Measurements from ENCODE around the gene MEF2D. TPM values are rescaled to one million over a fixed set of nuclear protein-coding genes. Genes with fewer than 3 reads are reported as not detected.

MEF2D gene
- total and polyA plus RNA-seq, 2 donors (not counting 1 experiment from before 2014, with no cell fraction given), result 65.6 to 128 TPM

DNA sequence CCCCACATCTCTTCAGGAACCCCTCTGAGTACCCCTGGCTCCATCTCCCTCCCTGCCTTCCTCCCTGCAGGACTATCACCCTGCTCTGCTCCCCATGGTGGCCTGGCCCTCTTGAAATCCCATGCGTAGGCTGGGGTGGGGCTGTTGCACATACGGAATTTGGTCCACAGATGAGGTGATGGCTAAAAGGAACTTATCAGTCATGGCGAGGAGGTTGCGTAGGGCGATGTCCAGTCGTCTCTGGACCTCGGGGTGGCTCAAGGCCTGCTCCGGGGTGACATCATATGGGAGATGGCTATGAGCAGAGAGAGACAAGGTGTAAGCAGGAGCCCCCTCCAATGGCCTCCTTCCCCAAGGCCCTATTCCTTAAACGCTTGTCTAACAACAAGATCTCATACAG, 36.5 kb upstream of the MEF2D start:
- Mint-ChIP-seq H3K4me3 (no peak overlapping the region), H3K27me3 (no peaks in the 10 kb centered on the region), H3K9me3 (ENCODE audit: insufficient read depth) (no peaks in the 10 kb centered on the region), H3K27ac (no peak overlapping the region), H3K4me1 (no peaks in the 10 kb centered on the region)
- Histone ChIP-seq H3K27ac (ENCODE audit: low read length in 2 of 2) (no peak overlapping the region), H3K79me2 (ENCODE audit: control insufficient read depth, insufficient read depth, low read length) (no peaks in the 10 kb centered on the region), H2AFZ (ENCODE audit: insufficient read depth, low read depth, low read length, poor library complexity, severe bottlenecking) (no peak overlapping the region), H3K27me3 (replicated peaks in 1 of 4; ENCODE audit: control extremely low read depth in 1 of 4, control insufficient read depth in 3 of 4, insufficient read depth in 4 of 4, low read length in 3 of 4) (no peaks in the 10 kb centered on the region), H3K4me2 (replicated peaks; ENCODE audit: low read depth, low read length, poor library complexity, severe bottlenecking) (no peak overlapping the region), H3K4me3 (ENCODE audit: control extremely low read depth in 1 of 5, extremely low read depth in 1 of 5, insufficient read depth in 1 of 5, low read depth in 2 of 5, low read length in 4 of 5) (no peak overlapping the region), H3K9ac (ENCODE audit: low read length) (no peak overlapping the region), H3K36me3 (replicated peaks in 1 of 2; ENCODE audit: control extremely low read depth in 1 of 2, control insufficient read depth in 1 of 2, extremely low read depth in 1 of 2, insufficient read depth in 2 of 2, low read length in 1 of 2) (no peaks in the 10 kb centered on the region), H4K20me1 (ENCODE audit: control insufficient read depth, insufficient read depth, low read length, poor library complexity, severe bottlenecking) (no peaks in the 10 kb centered on the region), H3K9me3 (ENCODE audit: control extremely low read depth in 1 of 3, control insufficient read depth in 2 of 3, insufficient read depth in 1 of 3, low read length in 2 of 3) (no peaks in the 10 kb centered on the region), H3K4me1 (ENCODE audit: control insufficient read depth in 2 of 2, insufficient read depth in 2 of 2, low read length in 2 of 2) (no peaks in the 10 kb centered on the region)
- ChIA-PET CTCF (no interaction called here), POLR2A (no interaction called here)
- intact Hi-C loops (cut with micrococcal nuclease), result no loop called here
- TF ChIP-seq, protein P1, sequence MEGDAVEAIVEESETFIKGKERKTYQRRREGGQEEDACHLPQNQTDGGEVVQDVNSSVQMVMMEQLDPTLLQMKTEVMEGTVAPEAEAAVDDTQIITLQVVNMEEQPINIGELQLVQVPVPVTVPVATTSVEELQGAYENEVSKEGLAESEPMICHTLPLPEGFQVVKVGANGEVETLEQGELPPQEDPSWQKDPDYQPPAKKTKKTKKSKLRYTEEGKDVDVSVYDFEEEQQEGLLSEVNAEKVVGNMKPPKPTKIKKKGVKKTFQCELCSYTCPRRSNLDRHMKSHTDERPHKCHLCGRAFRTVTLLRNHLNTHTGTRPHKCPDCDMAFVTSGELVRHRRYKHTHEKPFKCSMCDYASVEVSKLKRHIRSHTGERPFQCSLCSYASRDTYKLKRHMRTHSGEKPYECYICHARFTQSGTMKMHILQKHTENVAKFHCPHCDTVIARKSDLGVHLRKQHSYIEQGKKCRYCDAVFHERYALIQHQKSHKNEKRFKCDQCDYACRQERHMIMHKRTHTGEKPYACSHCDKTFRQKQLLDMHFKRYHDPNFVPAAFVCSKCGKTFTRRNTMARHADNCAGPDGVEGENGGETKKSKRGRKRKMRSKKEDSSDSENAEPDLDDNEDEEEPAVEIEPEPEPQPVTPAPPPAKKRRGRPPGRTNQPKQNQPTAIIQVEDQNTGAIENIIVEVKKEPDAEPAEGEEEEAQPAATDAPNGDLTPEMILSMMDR (IDR thresholded peaks at IDR 0.05), result no peak
- TF ChIP-seq EZH2 (IDR thresholded peaks at IDR 0.05; ENCODE audit: borderline replicate concordance, insufficient read depth, low read depth, low read length, poor library complexity, severe bottlenecking), result no peak
- DNase-seq (no peak), ATAC-seq (ENCODE audit: low read depth) (no peak)
- 98% methylated on average over 7 of the region's 9 CpGs for WGBS (ENCODE audit: insufficient coverage)

DNA sequence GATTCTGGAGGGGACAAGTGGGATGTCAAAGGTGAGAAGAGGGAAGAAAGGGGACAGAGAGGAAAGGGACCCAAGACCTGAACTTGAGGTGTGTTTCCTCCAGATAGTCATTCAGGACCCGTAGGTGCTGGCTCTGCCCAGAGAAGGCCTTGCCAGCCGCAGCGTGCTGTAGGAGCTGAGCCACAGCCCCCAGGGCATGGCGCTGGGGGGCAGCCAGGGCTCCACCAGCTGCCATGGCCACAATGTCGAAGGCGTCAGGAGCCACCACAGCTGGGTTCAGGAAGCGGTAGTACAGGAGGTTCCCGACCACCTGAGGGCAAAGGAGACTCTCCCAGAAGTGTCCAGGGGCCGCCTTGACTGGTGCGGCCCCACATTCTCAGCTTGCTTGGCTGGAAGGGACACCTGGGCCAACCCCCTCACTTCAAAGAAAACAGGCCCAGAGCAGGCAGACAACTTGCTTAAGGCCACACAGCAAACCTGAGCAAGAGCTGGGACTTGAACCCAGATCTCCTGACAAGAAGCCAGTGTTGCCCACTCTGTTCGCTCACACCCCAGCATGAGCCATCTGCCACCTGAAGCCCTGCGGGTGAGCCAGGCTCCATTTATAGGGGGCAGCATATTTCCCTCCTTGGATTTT, 34.0 kb upstream of the MEF2D start:
- ChIA-PET POLR2A (interaction anchor here (0.5 to 0.8 kb wide), 2 partner anchors 8 to 10 kb away, joined by 3 read pairs; no protein-coding TSS in a partner anchor), CTCF (interaction anchor here (0.9 kb wide), 1 partner anchor 9 kb away, joined by 3 read pairs; no protein-coding TSS in a partner anchor)
- no peak overlapping the region for H3K4me2 ChIP-seq (replicated peaks; ENCODE audit: low read depth, low read length, poor library complexity, severe bottlenecking)
- TF ChIP-seq, protein P1 (IDR thresholded peaks at IDR 0.05), result no peak
- TF ChIP-seq EZH2 (IDR thresholded peaks at IDR 0.05; ENCODE audit: borderline replicate concordance, insufficient read depth, low read depth, low read length, poor library complexity, severe bottlenecking), result no peak
- H3K4me3 Mint-ChIP-seq, result no peak overlapping the region
- DNase-seq (no peak), ATAC-seq (ENCODE audit: low read depth) (no peak)
- no peaks in the 10 kb centered on the region for H3K9me3 Mint-ChIP-seq (ENCODE audit: insufficient read depth)
- no peak overlapping the region for H2AFZ ChIP-seq (ENCODE audit: insufficient read depth, low read depth, low read length, poor library complexity, severe bottlenecking)
- no peak overlapping the region for H3K27ac ChIP-seq (ENCODE audit: low read length in 2 of 2)
- 96% methylated on average over 11 of the region's 12 CpGs for WGBS (ENCODE audit: insufficient coverage)
- H3K36me3 ChIP-seq (replicated peaks in 1 of 2; ENCODE audit: control extremely low read depth in 1 of 2, control insufficient read depth in 1 of 2, extremely low read depth in 1 of 2, insufficient read depth in 2 of 2, low read length in 1 of 2), result no peaks in the 10 kb centered on the region
- no peaks in the 10 kb centered on the region for H3K27me3 Mint-ChIP-seq
- no peaks in the 10 kb centered on the region for H3K79me2 ChIP-seq (ENCODE audit: control insufficient read depth, insufficient read depth, low read length)
- intact Hi-C loops (cut with micrococcal nuclease), result no loop called here
- H3K9ac ChIP-seq (ENCODE audit: low read length), result no peak overlapping the region
- H3K27ac Mint-ChIP-seq, result no peak overlapping the region
- no peaks in the 10 kb centered on the region for H3K4me1 Mint-ChIP-seq
- no peaks in the 10 kb centered on the region for H3K27me3 ChIP-seq (replicated peaks in 1 of 4; ENCODE audit: control extremely low read depth in 1 of 4, control insufficient read depth in 3 of 4, insufficient read depth in 4 of 4, low read length in 3 of 4)
- no peaks in the 10 kb centered on the region for H3K9me3 ChIP-seq (ENCODE audit: control extremely low read depth in 1 of 3, control insufficient read depth in 2 of 3, insufficient read depth in 1 of 3, low read length in 2 of 3)
- H3K4me1 ChIP-seq (ENCODE audit: control insufficient read depth in 2 of 2, insufficient read depth in 2 of 2, low read length in 2 of 2), result no peaks in the 10 kb centered on the region
- no peak overlapping the region for H3K4me3 ChIP-seq (ENCODE audit: control extremely low read depth in 1 of 5, extremely low read depth in 1 of 5, insufficient read depth in 1 of 5, low read depth in 2 of 5, low read length in 4 of 5)
- no peaks in the 10 kb centered on the region for H4K20me1 ChIP-seq (ENCODE audit: control insufficient read depth, insufficient read depth, low read length, poor library complexity, severe bottlenecking)
